GM21717 (cell line): ENCODE data around the gene RFT1.
A peak's percentile ranks its signal among the peaks of the same experiment; 100 is the strongest.

ENCODE experiments used
- ATAC-seq: cut with Tn5 transposase; IDR thresholded peaks from one replicate; pipeline ENCODE4 v1.9.1; 2021; ENCODE audit warnings: mild to moderate bottlenecking, moderate library complexity; ENCODE audit not compliant: unreplicated experiment

The RFT1 gene, protein sequence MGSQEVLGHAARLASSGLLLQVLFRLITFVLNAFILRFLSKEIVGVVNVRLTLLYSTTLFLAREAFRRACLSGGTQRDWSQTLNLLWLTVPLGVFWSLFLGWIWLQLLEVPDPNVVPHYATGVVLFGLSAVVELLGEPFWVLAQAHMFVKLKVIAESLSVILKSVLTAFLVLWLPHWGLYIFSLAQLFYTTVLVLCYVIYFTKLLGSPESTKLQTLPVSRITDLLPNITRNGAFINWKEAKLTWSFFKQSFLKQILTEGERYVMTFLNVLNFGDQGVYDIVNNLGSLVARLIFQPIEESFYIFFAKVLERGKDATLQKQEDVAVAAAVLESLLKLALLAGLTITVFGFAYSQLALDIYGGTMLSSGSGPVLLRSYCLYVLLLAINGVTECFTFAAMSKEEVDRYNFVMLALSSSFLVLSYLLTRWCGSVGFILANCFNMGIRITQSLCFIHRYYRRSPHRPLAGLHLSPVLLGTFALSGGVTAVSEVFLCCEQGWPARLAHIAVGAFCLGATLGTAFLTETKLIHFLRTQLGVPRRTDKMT

DNA sequence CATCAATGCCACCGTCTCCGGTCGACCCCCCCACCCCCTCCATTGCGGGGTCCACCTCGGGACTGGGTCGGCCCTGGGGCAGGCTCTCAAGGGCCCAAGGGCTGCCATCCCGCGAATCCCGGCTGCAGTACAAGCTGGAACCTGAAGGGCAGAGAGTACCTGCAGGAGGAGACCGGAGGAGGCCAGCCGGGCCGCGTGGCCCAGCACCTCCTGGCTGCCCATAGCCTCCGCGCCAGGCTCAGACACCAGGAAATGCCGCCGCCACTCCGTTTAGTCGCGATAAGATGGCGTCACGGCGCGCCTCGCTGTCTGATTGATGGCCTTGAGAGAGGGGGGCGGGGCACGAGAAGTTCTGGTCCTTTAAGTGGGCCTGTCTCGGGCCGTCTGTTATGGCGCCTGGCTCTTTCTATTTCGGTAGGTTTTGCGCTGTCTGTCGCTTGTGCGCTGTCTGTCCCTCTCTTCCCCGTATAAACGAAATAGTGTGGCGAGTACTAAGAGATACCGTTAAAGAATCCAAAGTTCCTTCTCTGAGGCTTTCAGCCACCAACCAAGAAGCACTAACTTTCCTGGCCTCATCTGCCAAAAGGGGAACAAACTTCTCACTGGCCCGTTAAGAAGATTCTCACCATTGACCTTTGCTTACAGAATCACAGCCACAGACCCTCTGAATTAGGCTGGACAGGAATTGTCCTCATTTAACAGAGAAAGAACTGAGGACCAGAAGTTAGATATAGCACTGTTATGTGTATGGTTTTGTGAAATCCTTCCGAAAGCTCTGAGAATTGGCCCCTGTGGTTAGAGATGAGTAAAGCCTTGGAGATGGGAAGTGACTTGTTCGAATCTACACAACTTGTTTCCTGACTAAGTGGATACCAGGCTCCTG, at the start of gene RFT1:
TSS of gene RFT1 (minus strand) at position 257 of the 883 bp plus-strand sequence. CDS start at position 222, 35 bp downstream.
- ATAC-seq: peak; percentile 63

DNA sequence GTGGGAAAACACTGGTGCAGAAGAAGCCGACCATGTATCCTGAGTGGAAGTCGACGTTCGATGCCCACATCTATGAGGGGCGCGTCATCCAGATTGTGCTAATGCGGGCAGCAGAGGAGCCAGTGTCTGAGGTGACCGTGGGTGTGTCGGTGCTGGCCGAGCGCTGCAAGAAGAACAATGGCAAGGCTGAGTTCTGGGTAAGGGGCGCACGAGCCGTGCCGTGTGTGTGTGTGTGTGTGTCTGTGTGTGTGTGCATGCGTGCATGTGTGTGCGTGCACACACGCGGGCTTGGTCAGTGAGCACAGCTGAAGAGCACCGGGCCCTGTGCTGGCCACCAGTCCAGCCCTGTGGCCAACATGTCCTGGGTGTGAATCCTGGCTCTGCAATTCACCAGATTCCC, 49.3 kb upstream of the RFT1 start:
- no peak for ATAC-seq

DNA sequence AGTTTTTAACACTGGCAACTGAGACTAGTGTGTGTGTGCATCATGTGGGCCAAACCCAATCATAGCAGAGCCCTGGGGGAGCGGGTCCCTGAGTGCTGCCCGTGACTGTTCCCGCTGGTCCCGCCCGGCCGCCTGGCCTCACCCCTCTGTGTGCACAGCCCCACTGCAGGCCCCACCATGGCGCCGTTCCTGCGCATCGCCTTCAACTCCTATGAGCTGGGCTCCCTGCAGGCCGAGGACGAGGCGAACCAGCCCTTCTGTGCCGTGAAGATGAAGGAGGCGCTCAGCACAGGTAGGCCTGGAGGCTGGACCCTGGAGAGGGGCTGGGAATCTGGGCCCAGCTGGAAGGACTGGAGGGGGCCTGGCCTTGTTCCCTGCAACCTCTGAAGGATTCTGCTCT, 48.0 kb upstream of the RFT1 start:
- no peak for ATAC-seq

DNA sequence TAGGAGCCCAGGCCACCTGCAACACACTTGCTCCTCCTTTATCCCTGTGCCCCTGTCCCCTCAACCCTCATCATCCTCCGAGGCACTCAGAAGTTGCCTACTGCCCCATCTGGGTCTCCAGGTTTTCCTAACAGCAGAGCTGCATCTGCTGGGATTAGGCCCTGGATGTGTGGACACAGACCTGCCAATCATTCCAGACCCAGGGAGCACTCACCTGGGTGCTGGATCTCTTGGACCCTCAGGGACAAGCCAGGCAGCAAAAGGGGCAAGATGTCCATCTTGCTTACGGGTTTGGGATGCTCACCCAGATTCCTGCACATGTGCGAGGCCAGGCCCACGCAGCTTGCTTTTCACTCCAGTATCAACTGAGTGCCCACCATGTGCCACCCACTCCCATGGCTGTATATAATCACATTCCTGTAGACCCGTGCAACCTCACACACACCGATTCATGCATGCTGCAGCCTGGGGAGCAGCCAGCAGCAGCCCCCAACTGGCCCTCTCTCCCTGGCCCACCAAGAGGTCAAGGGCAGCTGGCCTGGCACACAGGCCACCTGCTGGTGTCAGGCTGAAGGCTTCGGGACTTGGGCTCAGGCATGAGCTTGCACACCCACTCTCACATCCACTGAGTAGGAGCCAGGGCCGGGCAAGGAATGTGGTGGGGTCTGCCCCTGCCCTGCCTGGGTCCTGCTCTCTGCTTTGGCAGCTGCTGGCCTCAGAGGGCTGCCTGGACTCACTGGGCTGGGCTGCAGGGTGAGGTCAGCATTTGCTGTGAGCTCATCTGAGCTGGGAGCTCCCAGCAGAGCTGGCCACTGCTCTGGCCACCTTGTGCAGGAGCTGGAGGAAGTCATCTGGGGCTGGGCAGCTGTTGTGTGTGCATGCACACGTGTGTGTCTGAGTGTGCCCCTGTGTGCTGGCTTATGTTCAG, 45.6 kb upstream of the RFT1 start:
- no peak for ATAC-seq

DNA sequence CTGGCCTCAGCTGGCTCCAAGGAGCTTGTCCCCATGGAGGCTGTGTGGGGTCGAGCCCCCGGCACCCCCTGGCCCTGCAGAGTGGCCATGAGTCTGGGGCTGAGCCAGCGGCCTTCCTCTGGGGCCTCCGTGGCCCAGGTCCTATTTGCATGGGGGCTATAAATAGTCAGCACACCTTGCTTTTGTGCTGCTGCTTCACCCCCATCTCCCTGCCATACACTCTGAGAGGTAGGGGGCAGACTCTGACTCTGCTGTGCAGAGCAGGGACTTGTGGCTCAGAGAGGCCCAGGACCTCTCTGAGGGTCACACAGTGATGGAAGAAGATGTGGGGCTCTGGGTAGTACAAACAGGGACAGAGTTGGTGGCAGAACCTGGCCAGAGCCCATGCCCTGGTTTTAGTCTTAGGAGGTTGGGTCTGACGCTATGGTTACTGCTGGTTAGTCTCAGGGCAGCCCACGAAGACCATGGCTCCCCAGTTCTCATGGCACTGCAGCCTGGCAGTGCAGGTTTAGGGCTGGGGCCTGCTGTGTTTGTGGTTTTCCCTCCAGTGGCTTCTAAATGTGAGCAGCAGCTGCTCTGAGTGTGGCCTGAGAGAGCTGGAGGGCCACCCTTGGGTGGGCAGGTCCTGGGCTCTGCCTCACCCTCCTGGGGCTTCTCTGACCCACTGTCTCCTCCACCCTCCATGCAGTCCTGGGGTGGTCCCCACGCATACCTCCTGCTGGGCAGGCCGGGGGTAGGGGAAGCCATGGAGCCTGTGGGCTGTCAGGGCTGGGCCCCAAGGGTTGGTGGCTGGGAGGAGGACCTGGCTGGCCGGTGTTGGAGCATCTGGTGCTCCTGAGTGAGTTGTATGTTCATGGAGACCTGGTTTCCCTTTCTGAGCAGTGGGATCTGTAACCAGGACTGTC, 44.4 kb upstream of the RFT1 start:
- peak; percentile 61 for ATAC-seq

DNA sequence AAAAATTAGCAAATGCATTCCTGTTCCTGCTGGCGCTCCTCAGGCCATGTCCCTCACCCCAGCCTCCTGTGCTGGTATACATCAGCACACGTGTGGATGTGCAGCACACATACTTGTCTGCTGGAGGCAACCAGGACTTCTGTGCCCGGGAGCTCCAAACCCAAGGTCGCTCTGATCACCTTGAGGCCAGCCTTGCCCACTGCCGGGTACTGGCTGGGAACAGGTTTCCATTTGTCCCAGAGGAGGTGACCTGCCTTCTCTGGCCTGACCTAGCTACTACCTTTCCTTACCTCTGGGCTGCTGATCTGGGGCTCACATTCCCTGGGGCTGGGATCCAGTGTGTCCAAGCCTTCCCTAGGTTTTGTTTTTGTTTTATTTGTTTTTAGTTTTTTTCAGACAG, 42.9 kb upstream of the RFT1 start:
- ATAC-seq: no peak

DNA sequence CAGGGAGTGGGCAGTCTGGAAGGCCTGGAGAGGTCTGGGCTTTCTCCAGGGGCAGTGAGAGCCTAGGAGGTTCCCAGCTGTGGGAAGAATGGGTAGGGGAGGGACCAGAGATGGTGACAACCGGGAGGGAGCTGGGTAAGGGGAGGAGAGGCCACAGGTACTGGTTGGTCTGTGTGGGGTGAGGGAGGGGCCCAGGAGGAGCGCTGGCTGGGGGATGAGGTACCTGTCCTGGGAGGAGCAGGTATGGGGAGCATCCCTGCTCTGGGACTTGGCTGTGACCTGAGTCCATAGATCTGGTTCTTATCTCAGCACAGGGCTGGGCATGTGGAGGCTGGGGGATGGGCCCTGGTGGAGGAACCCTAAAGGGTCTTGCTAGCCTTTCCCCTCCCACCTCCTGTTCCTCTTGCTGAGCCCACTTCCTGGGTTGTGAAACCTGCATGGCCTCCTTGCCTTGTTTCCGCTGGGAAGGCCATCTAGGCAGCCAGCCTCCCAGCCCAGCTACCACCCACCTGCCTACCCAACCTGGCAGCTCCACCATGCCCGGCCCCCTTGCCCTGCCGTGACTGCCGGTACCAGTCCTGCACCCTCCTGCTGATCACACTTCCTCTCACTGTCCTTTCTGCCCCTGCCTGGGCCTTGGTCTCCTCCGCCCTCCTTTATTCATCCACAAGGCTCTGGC, 41.7 kb upstream of the RFT1 start:
- no peak for ATAC-seq

DNA sequence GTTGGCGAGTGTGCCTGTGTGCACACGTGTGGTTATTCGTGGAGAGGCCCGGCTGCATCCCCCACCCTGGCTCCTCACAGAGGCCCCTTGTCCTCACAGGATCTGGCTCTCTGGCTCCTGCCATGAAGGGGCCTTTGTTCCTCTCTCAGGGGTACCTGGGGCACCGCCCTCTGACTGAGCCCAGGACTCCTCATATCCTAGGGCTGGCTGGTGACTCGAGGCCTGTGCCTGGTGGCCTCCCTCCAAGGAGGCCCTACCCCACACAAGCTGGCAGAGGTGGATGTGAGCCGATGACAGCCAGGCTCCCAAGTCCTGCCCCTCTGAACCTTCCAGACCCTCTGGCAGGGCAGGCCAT, 40.8 kb upstream of the RFT1 start:
- ATAC-seq: no peak

DNA sequence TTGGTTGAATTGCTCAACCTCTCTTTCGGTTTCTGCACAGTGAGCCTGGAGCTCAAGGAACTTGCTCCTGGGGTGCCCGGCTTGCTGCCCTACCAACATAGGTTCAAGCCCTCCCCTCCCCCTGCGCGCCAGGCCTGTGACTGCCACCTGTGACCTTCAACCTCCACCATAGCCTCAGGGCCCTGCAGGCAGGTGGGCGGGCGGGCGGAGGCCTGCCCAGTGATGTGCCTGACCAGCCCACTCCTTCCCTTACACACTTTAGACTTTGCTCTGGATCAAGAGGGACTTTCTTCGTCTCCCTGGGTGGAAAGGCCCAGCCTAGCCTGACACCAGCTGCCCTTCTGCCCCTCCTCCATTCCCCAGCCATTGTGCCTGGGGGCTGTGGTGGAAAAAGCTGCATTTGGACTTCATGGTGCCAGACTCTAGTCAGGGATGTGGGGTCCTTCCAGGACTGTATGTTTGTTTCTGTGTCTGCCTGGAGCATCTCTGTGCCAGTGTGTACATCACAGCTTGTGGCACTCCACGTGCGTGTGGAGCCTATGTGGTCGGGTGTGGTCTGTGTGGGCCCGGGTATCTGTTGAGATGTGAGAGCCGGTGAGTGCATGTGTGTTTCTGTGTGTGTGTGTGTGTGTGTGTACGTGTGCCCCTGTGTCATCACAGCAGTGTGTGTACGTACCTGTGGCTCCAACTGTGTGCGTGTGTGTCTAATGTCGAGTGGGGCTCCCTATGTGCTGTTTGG, 40.3 kb upstream of the RFT1 start:
- ATAC-seq: peak; percentile 50

DNA sequence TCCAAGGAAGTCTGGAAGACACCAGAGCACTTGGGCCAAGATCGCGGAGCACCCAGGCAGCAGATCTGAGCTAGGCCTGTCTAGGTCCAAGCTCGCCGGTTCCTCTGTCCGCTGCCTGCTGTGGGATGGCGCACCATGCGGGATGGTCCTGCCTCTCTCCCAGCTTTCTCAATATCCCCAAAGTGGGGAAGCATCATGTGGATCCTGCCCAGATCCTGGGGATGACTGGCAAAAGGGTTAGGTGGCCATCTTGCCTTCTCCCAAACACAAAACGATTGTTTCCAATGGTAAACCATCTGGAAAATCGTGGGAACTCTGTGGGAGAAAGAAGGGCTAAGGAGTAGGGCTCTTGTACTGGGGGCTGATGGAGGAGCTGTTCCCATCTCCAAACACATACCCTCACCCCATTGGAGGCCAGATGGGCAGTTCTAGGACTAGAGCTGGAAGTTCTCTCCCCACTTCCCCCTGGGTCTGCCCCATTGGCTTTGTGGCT, 39.6 kb upstream of the RFT1 start:
- no peak for ATAC-seq

DNA sequence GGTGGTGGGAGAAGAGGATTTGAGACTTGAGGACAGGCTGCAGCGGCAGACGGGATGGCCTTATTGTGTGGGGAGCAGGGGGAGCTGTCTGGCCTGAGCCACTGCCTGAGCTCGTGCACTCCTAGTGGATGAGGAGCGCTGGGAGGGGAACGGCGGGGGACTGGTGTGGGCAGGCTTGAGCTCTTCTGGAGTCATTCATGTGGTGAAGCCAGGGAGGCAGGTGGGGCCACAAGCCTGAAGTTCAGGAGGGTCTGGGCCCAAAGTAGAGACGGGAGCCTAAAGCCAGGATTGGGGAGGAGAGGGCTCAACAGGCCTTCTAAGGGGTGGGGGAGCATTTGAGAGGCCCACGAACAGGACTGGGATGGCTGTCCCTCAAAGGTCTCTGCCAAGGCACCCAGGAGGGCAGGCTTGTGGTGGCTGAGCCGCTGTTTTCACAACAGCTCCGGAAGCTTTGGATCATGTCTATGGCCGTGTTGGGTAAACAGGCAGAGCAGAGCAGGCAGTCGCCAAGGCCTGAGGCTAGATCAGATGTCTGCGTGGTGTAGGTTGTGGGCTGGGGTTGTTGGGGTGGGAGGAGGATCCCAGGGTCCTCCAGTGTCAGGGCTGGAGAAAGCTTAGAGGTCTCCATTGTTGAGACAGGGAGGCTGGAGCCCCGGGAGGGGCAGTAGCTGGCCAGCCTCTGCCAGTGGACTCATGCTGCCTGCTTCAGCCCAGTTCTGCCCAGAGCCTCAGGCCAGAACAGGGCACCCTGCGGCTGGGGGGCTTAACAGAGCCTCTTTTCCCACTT, 39.0 kb upstream of the RFT1 start:
- ATAC-seq: no peak

DNA sequence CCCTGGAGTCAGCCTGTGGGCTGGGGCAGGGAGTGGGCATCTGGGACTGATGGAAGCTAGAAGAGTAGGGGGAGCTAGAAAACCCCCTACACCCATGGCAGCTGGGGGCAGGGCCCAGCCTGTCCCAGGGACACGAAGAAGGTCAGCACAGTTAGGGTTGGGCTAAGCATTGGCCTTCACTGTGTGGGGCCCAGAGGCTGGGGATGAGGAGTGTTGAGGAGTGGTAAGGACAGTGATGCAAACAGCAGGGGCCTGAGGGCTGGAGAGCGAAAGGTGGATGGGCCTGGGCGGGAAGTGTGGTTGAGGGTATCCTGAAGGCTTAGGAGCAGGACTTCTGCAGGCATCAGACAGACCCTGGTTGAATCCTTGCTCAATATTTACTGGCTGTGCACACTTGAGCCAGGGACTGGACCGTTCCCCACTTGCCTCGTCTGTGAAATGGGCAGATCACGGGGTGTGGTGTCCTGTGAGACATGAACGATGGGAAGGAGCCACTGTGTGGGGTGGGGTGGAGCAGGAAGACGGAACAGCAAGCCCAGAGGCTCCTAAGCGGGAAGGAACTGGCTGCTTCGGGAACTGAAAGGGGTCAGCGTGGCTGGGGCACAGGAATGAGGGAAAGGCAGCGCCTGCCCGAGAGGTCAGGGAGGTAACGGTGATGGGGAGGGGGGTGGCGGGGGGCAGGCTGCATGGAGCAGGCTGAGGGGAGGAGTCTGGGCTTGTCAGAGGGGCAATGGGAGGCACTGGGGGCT, 38.1 kb upstream of the RFT1 start:
- ATAC-seq: no peak

DNA sequence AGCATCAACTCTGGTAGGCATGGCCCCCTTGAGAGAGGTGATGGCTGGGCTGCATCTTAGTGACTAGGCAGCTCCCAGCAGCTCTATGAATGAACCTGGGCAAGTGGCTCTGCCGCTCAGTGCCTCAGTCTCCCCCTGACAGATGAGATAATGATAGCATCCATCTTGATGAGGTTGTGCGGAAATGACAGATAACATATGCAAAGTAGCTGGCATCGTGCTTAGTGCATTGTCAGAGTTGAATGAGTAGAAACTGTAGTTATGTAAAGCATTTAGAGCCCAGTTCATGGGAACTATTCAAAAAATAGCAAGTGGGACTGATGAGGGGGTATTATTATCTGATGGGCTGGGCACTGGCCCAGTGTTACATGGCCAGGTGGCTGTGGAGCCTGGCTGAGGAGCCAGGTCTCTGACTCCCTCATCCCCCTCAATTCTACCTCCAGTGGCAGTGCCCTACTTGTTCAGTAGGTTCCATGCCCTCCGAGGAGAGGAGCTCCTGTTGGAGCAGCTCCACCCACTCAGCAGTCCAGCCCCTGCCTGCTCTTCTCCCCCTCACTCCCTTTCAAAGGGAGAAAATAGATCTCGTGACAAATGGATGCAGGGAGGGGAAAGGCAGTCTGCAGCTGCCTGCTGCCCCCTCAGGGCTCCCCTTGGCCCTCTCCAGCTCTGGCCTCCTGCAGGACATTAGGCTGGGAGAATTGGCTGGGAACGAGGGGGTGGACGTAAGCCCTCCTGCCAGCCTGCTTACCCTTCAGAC, 37.4 kb upstream of the RFT1 start:
- no peak for ATAC-seq

DNA sequence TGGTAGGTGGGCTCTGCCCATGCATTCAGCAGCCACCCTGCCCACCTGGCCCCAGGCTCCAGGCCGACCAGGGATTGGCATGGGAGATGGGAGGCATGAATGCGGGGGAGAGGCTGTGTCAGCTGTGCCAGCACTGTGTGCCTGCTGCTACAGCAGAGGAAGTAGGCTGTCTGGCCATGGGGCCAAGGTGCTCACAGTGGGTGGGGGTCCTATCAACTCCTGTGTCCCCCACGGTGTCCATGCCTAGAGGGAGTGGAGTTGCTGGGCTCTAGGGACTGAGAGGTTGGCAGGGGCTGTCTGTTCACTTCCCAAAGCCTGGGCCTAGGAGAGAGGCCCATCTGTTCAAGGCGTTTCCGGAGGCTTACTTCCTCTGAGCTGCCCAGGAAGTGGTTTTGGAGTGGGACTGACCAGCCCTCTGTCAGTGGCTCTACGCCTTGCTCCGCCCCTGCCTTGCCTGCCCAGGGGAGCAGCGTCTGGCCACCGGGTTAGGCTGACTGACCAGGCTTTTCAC, 36.6 kb upstream of the RFT1 start:
- ATAC-seq: no peak

DNA sequence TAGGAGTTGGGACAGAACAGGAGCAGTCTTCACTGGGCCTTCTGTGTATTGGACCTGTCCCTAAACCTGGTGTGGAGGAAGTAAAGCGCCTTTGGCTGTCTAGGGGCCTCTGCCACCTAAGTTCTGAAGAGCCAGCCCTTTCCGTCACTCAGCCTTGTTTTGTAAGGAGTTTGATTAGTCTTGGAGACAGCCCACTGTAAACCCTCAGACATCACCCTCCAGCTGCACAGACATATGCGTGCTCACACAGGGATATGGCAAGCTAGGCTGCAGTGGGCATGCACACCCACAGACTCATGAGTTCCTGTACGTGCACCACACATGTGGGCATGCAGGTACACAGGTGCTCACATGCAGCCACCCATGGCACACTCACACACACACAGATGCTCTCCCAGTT, 36.0 kb upstream of the RFT1 start:
- no peak for ATAC-seq

DNA sequence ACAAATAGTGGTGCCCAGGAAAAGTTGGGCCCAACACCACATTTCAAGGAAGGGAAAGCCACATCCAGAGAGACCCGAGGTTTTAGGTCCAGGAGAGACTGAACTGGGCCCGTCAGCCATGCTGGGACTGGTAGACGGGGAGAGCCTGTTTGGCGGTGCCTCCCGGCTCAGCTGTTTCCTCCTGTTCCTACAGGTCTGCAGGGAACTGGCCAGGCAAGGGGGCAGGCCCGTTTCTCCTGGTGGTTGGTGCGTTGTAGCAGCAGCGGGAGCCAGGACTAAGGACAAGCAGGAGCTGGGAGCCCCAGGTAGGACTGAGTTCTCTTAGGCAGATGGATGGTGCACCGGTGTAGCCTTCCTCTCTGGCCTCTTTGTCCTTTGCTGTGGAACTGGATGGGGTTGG, 34.7 kb upstream of the RFT1 start:
- ATAC-seq: no peak
